Kidney (tissue), 14 donors: Measurements from ENCODE around the gene FLOT2. TPM values are rescaled to one million over a fixed set of nuclear protein-coding genes. Genes with fewer than 3 reads are reported as not detected.

Experiments used
- DNase-seq, 5 donors: peaks; one replicate each; pipeline ENCODE4 v3.0.0-alpha.2; 2013 to 2020
- FAIRE-seq: peaks from 2 replicates; lab custom pipeline; 2012; peaks lifted over from hg19 to GRCh38; lab: Jason Lieb, UNC
- H3K27ac ChIP-seq, 2 donors: one replicate each; pipeline ENCODE4 v1.7.0; 2013; ENCODE audit warnings: low read depth in 2 of 2, low read length in 2 of 2, inconsistent platforms in 1 of 2
- H3K27me3 ChIP-seq: one replicate; pipeline ENCODE4 v1.7.1; 2013; ENCODE audit warnings: low read length, inconsistent platforms; ENCODE audit not compliant: control insufficient read depth, insufficient read depth
- H3K36me3 ChIP-seq, 3 donors: one replicate each; pipeline versions ENCODE4 v1.7.0 to v1.7.1; 2013; ENCODE audit warnings: low read length in 3 of 3, control low read depth in 1 of 3, inconsistent platforms in 1 of 3; ENCODE audit not compliant: insufficient read depth in 3 of 3, control insufficient read depth in 2 of 3
- H3K4me1 ChIP-seq, 3 donors: one replicate each; pipeline versions ENCODE4 v1.7.0 to v1.7.1; 2013; ENCODE audit warnings: low read length in 3 of 3, inconsistent platforms in 1 of 3, low read depth in 1 of 3; ENCODE audit not compliant: control insufficient read depth in 2 of 3, insufficient read depth in 2 of 3
- H3K4me3 ChIP-seq, 3 donors: one replicate each; pipeline versions ENCODE4 v1.7.0 to v1.8.1; 2013; ENCODE audit warnings: low read length in 3 of 3, control low read depth in 1 of 3, inconsistent platforms in 1 of 3
- H3K9ac ChIP-seq, 3 donors: one replicate each; pipeline versions ENCODE4 v1.7.0 to v1.7.1; 2013; ENCODE audit warnings: low read length in 3 of 3, control low read depth in 1 of 3, inconsistent platforms in 1 of 3
- H3K9me3 ChIP-seq, 3 donors: one replicate each; pipeline versions ENCODE4 v1.7.0 to v1.7.1; 2013; ENCODE audit warnings: low read length in 3 of 3, control low read depth in 1 of 3, inconsistent platforms in 1 of 3; ENCODE audit not compliant: control insufficient read depth in 2 of 3, insufficient read depth in 1 of 3
- CTCF ChIP-seq: IDR thresholded peaks from 3 replicates; pipeline ENCODE4 v1.5.1; 2012; ENCODE audit warnings: mild to moderate bottlenecking, moderate library complexity, borderline replicate concordance; ENCODE audit not compliant: insufficient read depth; ENCODE audit errors: extremely low read depth
- intact Hi-C: fragments of 100-400 bp; cut with DNase I; formaldehyde crosslinking; loops from one replicate; pipeline ENCODE4 v1.11.1; 2022
- polyA plus RNA-seq: library from polyadenylated mRNA; stranded (reverse); fragments of 350-450 nt; fragmentation: Illumina TruSeq; extraction: RNeasy Lipid Tissue Mini Kit (QIAGEN cat#74804); gene quantifications from one replicate; pipeline ENCODE4 v1.2.3, GENCODE V29; 2014; ENCODE audit warnings: low read depth, low replicate concordance; ENCODE audit not compliant: insufficient read depth
- total RNA-seq: library from RNA; stranded (reverse); fragmentation: NEBNext Ultra II Directional; extraction: Animal tissue kit (Norgen Biotek cat#: 25700); gene quantifications from one replicate; pipeline ENCODE4 v1.2.1, GENCODE V29; 2021
- donor health status: control.
- donor health status: control.
- donor health status: control.
- donor health status: control.
- donor health status: control.
- donor health status: DM: yes; HTN: yes; CAD: no.
- donor health status: Normal renal cell carcinoma (clear cell type).

FLOT2 gene
- total and polyA plus RNA-seq, 2 donors from 2014 or later = 200 to 260 TPM

DNA sequence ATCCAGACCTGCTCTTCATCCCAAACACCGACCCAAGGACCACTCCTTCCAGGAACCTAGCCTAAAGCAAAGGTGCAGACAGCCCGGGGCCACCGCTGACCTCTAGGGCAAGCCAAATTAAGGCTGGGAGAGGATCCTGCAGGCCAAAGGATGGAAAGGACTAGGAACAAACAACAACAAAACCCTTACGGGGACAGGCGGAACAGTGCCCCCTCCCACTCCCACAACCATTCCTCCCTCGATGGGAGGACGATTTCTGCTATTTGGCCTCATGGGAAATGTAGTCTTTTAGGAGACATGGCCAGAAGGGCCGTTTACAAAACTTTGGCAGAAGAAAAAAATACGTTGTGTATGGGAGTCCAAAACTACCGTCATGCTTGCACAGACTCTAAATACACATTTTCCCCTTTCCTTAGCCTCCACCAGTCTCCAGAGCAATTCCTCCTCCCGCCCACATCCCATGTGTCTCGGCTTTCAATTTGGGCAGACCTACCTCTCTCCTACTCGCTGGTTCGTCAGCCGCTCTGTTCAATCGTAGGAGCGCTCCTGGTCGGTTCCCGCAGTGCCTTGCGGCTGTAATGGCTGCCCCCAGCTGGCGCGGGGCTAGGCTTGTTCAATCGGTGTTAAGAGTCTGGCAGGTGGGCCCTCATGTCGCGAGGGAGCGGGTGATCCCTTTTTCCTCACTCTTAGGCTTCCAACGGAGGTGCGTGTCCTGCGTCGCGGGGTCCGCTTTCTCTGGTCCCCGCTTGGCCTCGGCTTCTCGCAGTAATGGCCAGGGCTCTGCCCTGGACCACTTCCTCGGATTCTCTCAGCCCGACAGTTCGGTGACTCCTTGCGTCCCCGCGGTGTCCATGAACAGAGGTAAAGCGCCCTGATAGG is 42.8 kb downstream of the FLOT2 start, which contains the start of gene ERAL1:
ERAL1 (plus strand) TSS at position 560 of the 879 bp plus-strand sequence; CDS start at position 579, 19 bp downstream.
- no peaks in the 10 kb centered on the region for H3K27me3 ChIP-seq
- H3K4me1 ChIP-seq = peaks cover 0 to 9% (median 5%) of the 10 kb centered on the region in 3 donors
- intact Hi-C loops = no loop called here
- peak; percentile 13 for TF ChIP-seq CTCF
- DNase-seq (peak; percentile 86 to 96 (median 94)), FAIRE-seq (no peak)
- peaks cover 7 to 18% (median 11%) of the 10 kb centered on the region in 3 donors for H3K36me3 ChIP-seq
- no peaks in the 10 kb centered on the region for H3K9me3 ChIP-seq
- peak within 1 kb of the TSS in 1 of 2 donors; percentile 79 for H3K27ac ChIP-seq
- H3K9ac ChIP-seq = peak within 1 kb of the TSS; percentile 93 to 96 (median 96)
- peak within 1 kb of the TSS; percentile 93 to 97 (median 94) for H3K4me3 ChIP-seq

GRCh38 chr17:28853295-28853694 is 44.2 kb downstream of the FLOT2 start:
- DNase-seq (no peak), FAIRE-seq (no peak)
- intact Hi-C loops = no loop called here
- H3K27ac ChIP-seq = no peak overlapping the region
- H3K27me3 ChIP-seq = no peaks in the 10 kb centered on the region
- H3K4me1 ChIP-seq = peaks cover 0 to 9% (median 5%) of the 10 kb centered on the region in 3 donors
- H3K9me3 ChIP-seq = no peaks in the 10 kb centered on the region
- H3K9ac ChIP-seq = no peak overlapping the region
- TF ChIP-seq CTCF = no peak
- H3K4me3 ChIP-seq = no peak overlapping the region
- peaks cover 5 to 10% (median 6%) of the 10 kb centered on the region in 3 donors for H3K36me3 ChIP-seq

GRCh38 chr17:28849281-28849680 is 48.3 kb downstream of the FLOT2 start:
- no peak for FAIRE-seq
- Histone ChIP-seq H3K9me3 (no peaks in the 10 kb centered on the region), H3K27ac (no peak overlapping the region), H3K4me1 (peaks cover 0 to 3% (median 0%) of the 10 kb centered on the region in 3 donors), H3K4me3 (no peak overlapping the region), H3K36me3 (no peaks in the 10 kb centered on the region), H3K27me3 (no peaks in the 10 kb centered on the region), H3K9ac (no peak overlapping the region)
- intact Hi-C loops = no loop called here
- TF ChIP-seq CTCF = no peak
- no peak for DNase-seq
